ENCODE results near the gene RASSF10.

Gene RASSF10

GRCh38 chr11:13008625-13009475 is at the start of gene RASSF10:
Gene RASSF10, plus strand, starts transcription at chr11:13009316. Its CDS starts 261 bp downstream, at chr11:13009577.
- DNase-seq (ENCODE audit: extremely low spot score, insufficient read length, low read depth) (no peak), FAIRE-seq (no peak)

DNA sequence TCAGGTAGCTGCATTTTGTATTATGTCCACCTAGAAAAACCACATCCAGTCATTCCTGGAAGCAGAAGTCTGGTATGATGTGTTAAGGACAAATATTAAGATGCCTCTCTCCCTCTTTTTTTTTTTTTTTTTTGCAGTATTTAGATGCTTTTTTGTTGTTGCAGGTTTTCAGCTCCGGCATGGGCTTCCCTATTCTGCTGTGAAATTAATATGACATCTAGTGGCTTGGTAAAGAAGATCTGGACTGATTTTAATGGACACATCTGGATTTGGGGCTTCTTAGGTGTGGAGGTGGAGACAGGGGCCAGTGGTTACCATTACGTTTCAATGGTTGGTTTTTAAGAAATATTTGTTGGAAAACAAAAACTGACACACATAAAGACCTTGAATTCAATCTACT is 47.5 kb upstream of the RASSF10 start:
- DNase-seq (ENCODE audit: extremely low spot score, insufficient read length, low read depth) (no peak), FAIRE-seq (no peak)

DNA sequence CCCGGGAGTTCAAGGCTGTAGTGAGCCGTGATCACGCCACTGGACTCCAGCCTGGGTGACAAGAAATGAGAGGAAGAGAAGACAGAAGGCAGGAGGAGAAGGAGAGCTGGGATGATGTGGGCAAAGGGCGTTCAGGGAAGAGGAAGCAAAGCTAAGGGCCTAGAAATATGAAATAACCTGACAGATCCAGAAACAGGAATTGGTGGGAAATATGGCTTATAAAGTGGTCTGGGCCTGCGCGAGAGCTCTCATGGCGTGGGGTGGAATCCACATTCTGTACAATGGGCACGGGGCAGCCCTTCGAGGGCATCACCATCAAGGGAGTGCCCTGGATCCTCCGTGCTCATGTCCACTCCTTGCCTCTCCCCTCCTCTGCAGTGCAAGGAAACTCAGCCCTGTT is 46.8 kb upstream of the RASSF10 start:
- DNase-seq (ENCODE audit: extremely low spot score, insufficient read length, low read depth) (no peak), FAIRE-seq (no peak)

GRCh38 chr11:12963051-12963450 is 46.1 kb upstream of the RASSF10 start:
- no peak for FAIRE-seq
- no peak for DNase-seq (ENCODE audit: extremely low spot score, insufficient read length, low read depth)

DNA sequence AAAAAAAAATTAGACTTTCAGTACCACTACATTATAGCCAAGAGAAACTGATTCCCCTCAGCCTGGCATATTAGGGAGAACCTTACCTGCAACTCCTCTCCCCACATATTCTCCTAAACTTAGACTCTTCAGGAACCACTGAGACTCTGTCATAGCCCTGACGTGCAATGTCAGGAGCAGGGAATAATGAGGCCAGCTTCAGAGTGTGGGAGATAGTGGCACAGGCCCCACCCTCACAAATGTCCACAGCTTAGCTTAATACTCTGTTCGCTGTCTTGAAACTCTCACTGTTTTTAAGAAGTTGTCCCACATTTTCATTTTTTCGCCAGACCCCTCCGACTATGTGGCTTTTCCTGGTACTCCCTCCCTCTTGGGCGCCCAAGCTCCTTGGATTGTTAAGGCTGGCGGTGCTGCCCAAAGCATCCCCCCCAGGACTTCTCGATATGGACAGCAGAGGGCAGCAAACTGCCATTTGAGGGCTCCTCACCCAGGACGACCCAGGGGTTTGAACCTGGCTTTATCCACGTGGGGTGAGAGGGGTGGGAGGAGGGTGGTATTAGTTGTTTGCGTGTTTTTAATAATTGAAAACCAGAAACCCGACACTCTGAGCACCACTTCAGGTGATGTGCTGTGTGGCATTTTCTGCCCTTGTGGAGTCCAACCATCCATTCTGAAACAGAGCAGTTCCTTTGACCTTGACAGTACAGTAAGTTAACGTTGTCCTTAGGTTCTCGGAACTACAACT is 45.2 kb upstream of the RASSF10 start:
- FAIRE-seq (peak; percentile 77), DNase-seq (ENCODE audit: extremely low spot score, insufficient read length, low read depth) (peak; percentile 62)

DNA sequence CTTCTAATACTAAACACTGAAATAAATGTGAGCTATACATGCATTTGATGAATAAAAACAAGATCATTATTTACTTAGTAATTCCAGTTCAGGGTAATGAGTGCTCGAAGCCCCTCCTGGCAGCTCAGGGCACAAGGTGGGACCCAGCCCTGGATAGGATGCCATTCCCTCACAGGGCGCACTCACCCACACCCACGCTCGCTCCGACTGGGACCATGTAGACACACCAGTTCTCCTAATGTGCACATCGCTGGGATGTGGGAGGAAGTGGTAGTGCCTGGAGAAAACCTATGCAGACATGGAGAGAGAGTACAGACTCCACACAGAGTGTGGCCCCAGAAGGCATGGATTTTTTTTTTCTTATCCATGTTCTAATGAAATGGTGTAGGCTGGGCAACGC is 44.5 kb upstream of the RASSF10 start:
- no peak for DNase-seq (ENCODE audit: extremely low spot score, insufficient read length, low read depth)
- FAIRE-seq = no peak

- FAIRE-seq (no peak), DNase-seq (ENCODE audit: extremely low spot score, insufficient read length, low read depth) (no peak)
Observed at GRCh38 chr11:12966002-12966401, 43.1 kb upstream of the RASSF10 start.

- FAIRE-seq (no peak), DNase-seq (ENCODE audit: extremely low spot score, insufficient read length, low read depth) (no peak)
Observed at GRCh38 chr11:12968101-12968500, 41.0 kb upstream of the RASSF10 start.

DNA sequence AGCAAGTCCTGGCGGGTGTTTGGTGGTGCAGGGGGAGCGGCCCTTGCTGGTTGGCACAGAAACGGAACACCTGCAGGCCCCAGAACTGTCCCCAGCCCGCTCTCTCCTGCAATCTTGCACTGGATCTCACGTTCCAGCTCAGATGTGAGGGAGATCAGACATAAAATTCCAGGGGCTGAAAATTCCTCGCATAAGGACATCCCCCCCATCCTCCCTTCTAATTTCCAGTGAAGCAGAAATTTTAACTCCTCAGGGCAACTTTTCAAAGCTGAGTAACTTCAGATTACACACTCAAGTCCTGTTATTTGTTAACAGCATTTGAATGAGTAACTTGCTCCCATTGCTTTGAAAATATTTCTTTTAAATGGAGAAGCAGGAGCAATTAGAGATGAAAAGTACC is 40.3 kb upstream of the RASSF10 start:
- DNase-seq (ENCODE audit: extremely low spot score, insufficient read length, low read depth) (no peak), FAIRE-seq (no peak)

DNA sequence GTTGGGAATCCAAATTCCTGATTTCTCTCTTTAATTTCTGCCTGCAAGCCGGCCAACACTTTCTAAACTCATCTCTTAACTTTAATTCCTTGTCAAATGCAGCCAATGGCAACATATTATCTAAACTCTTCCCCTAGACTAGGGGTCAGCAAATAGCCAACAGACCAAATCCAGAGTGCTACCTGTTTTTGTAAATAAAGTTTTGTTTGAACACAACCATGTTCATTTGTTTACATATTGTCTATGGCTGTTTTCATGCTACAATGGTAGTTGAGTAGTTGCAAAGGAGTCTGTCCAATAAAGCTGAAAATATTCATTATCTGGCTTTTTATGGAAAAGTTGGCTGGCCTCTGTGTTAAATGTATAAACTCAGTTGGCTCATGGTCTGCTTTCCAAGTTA is 37.2 kb upstream of the RASSF10 start:
- FAIRE-seq (no peak), DNase-seq (ENCODE audit: extremely low spot score, insufficient read length, low read depth) (no peak)

DNA sequence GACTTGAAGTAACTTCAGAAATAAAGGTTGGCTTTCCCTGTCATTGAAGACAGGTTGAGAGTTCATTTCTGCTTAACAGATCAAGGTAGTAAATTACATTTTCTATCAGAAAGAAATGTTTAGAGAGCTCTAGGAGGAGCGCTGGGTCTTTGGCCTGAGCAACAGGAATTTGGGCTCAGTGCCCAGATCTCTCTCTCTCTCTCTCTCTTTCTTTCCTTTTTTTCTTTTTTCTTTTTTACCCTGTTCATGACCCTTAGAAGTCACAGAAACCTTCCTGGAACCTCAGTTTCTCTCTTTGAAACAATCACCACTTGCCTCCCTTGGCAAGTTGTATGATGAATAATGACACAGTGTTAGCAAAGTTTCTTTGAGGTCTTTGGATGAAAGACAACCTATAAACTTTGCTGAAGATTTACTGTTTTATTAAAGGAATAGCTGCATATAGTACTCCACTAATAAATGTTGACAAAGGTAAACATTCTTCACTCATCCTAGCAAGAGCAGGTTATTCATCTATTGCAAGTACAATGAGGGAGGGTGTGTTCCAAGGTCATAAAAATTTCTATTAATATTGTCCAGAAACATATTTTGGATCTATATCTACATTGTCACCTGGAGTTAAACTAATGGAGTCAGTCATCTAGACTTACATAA is 35.5 kb upstream of the RASSF10 start:
- DNase-seq (ENCODE audit: extremely low spot score, insufficient read length, low read depth) (no peak), FAIRE-seq (no peak)

- FAIRE-seq = no peak
- DNase-seq (ENCODE audit: extremely low spot score, insufficient read length, low read depth) = no peak
Observed at GRCh38 chr11:12975195-12975594, 33.9 kb upstream of the RASSF10 start.

DNA sequence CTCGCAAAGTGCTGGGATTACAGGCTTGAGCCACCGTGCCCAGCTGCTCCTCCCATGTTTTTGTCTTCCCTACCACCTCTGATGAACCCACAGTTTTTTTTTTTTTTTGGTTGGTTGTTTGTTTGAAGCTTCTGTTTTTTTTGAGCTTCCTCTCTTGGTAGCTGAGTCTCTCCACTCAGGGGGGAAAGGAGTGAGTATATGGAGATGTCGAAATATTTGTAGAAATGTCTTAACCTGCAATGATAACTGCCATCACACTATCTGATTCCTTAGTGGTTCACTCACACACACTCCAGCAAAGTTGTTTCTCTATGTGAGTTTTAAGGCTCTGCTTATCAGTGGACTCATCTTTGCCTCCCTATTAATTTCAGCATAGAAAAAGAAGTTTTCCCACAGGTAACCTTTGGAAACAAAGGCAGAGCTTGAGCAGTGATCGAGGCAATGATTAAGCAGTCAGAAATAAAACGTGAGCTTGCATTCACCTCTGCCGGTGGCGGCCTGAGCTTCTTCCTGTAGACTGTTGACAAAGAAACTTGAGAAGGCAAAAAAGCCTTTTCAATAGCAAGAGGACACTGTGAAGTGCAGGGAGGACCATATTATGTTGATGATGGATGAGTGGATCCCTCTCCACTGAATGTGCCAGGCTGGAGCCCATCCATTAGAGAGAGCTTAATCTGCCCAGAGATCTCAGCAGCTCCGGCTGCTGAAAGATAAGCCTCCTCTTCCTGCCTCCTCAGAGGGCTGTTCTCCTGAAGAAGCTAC is 29.0 kb upstream of the RASSF10 start:
- DNase-seq (ENCODE audit: extremely low spot score, insufficient read length, low read depth) (no peak), FAIRE-seq (no peak)

DNA sequence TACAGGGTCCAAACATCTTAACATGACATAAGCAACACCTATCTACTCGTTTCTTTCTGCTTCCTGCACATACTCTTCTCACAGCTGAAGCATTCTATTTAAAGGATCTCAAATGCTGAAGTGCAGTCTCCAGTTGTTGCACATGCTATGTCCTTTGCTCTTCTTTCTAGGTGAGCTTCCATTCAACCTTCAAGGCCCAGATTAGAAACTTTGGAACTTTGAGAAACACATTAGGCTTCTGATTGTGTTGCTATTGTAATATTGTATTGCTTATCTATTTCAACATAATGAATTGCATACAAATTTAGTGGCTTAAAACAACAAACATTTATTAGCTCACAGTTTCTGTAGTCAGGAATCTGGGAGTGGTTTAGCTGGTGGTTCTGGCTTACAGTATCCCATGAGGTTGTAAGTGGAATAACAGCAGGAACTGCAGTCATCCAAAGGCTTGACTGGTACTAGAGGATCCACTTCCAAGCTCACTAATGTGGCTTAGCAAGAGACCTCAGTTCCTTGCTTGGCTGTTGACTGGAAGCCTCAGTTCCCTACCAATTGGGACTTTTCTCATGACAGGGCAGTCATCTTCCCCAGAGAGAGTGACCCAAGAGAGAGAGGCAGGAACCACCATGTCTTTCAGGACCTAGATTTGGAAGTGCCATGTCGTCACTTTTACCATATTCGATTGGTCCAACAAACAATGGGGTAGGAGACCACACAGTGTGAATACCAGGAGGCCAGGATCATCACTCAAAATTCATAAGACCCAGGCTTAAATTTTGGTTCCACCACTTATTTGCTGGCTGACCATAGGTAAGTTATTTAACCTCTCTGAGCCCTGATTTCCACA is 27.2 kb upstream of the RASSF10 start:
- no peak for DNase-seq (ENCODE audit: extremely low spot score, insufficient read length, low read depth)
- FAIRE-seq = no peak

DNA sequence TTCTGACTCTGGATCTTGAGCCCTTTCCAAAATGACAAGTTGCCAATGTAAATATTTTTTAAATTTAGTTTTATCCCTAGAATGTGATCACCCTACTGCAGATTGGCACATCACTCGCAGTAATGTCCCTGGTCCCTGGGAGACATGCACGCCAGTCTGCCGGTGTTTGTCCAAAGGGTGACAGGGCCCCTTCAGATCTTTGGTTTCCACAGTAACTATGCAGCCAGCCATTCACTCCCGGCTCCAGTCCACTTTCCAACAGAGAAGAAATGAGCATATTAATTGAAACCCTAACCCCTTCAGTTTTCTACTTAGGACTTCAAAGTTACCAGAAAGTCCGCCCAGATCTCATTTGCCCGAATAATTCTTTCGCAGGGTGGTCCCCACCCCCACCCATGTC is 25.8 kb upstream of the RASSF10 start:
- no peak for DNase-seq (ENCODE audit: extremely low spot score, insufficient read length, low read depth)
- no peak for FAIRE-seq

DNA sequence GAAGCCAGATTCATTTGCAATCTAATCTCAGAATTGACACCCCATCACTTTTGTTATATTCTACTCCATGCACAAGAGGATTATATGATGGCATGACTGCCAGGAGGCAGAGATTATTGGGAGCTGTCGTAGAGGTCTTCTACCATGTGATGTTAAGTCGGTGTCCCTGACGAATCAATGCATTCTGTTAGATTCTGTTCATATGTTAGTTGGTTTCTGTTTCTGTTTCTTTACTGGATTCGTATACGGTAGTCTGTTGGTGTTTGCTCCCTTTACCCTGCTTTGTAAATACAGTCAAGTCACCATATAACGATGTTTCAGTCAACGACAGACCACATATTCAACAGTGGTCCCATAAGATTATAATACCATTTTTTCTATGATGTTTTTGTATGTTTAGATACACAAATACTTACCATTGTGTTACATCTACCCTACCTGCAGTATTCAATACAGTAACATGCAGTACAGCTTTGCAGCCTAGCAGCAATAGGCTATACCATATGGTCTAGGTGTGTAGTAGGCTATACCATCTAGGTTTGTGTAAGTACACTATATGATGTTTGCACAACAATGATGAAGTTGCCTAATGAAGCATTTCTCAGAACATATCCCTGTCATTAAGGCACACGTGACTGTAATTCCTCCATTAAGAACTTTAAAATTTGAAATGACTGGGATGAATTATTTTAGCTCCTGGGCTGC is 22.8 kb upstream of the RASSF10 start:
- no peak for DNase-seq (ENCODE audit: extremely low spot score, insufficient read length, low read depth)
- no peak for FAIRE-seq

DNA sequence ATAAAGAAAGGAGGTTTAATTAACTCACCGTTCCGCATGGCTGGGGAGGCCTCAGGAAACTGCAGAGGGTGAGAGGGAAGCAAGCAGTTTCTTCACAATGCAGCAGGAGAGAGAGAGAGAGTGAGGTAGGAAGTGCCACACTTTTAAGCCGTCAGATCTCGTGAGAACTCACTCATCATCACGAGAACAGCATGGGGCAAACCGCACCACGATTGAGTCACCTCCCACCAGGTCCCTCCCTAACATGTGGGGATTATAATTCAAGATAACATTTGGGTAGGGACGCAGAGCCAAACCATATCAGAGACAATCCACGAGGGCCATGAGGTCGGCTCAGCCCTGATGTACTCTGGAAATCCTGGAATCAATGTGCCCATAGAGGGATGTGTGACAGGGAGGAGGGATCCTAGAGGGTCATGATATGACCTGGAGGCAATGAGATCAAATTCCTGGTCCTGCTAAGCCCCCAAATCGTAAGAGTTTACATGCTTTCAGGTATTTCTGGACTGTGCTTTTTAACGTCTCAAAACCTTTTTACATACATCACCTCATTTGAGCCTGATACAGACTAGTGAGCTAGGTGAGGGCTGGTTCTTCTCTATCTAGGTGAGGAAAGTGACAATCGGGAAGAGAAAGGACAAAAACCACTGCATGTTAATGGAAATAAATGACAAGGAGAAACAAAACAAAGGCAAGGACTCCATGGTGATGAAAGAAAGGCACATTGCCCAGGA is 19.5 kb upstream of the RASSF10 start:
- FAIRE-seq (no peak), DNase-seq (ENCODE audit: extremely low spot score, insufficient read length, low read depth) (no peak)

- DNase-seq (ENCODE audit: extremely low spot score, insufficient read length, low read depth) = no peak
- no peak for FAIRE-seq
Observed at GRCh38 chr11:12990162-12990480, 19.0 kb upstream of the RASSF10 start.
